BLaER1 (cell line): ENCODE results near the gene WDR46.
A peak's percentile ranks its signal among the peaks of the same experiment; 100 is the strongest.
"Not testable (repeated sequence)": the region's sequence is repeated elsewhere in the genome, so short reads cannot be mapped to it uniquely, and the experiment has no call there.

ENCODE experiments used
- H3K27ac ChIP-seq: shearing (Covaris generic); formaldehyde crosslinking; 2 replicates; pipeline ENCODE4 v1.8.1; 2022
- H3K27me3 ChIP-seq: shearing (Covaris generic); formaldehyde crosslinking; 2 replicates; pipeline ENCODE4 v1.8.1; 2022
- H3K36me3 ChIP-seq: shearing (Covaris generic); formaldehyde crosslinking; 2 replicates; pipeline ENCODE4 v1.8.1; 2022
- H3K4me1 ChIP-seq: shearing (Covaris generic); formaldehyde crosslinking; 2 replicates; pipeline ENCODE4 v1.8.1; 2022
- H3K4me2 ChIP-seq: shearing (Covaris generic); formaldehyde crosslinking; 2 replicates; pipeline ENCODE4 v1.8.1; 2022
- H3K4me3 ChIP-seq: shearing (Covaris generic); formaldehyde crosslinking; 2 replicates; pipeline ENCODE4 v1.8.1; 2022
- H3K9ac ChIP-seq: shearing (Covaris generic); formaldehyde crosslinking; 2 replicates; pipeline ENCODE4 v1.8.1; 2022
- H3K9me3 ChIP-seq: shearing (Covaris generic); formaldehyde crosslinking; 2 replicates; pipeline ENCODE4 v1.8.1; 2022
- H4K20me1 ChIP-seq: shearing (Covaris generic); formaldehyde crosslinking; 2 replicates; pipeline ENCODE4 v1.8.1; 2022
- Cebpa-rat ChIP-seq: shearing (Covaris generic); IDR thresholded peaks from 2 replicates; pipeline ENCODE4 v1.8.1; 2022

WDR46 gene

DNA sequence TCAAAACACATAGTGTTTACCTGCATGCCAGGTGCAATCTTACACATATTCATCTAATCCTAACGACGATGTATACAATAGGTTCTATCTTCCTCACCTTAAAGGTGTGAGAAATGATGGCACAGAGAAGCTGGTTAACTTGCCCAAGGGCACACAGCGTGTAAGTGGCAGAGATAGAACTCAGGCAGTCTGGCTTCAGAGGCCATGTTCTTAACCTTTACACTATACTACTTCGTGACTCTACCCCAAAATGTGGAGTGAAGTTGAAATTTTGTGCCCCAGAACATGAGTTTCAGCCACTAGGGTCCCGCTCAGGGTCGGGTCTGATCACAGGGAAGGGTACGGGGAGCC, 17.9 kb downstream of the WDR46 start:
- Histone ChIP-seq H3K4me2 (peak overlapping the region; percentile 69), H4K20me1 (peaks cover 40% of the 10 kb centered on the region), H3K4me3 (peak overlapping the region; percentile 81), H3K27ac (peak overlapping the region; percentile 96), H3K9ac (peak overlapping the region; percentile 98), H3K4me1 (peaks cover 49% of the 10 kb centered on the region), H3K9me3 (no peaks in the 10 kb centered on the region), H3K27me3 (no peaks in the 10 kb centered on the region), H3K36me3 (peaks cover 76% of the 10 kb centered on the region)
- no peak for TF ChIP-seq Cebpa-rat

DNA sequence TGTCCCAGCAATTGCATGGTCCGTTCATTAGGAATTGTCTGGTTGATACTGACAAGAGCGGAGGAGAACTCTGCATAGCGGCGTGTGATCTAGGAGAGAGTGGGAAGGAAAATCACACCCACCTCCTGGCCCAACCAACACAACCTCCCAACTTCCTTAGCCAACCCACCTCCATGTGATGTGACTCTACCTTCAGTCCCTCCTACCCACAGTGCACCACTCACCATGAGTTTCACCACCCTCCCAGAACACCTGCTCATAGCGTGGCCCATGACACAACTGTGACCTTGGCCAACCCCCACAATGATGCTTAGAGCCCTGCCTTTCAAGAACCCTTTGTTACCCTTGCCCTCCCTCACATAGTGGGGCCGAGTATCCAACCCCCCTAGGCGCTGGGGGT, 25.0 kb downstream of the WDR46 start:
- Histone ChIP-seq H3K27ac (no peak overlapping the region), H3K4me2 (no peak overlapping the region), H3K36me3 (peaks cover 99% of the 10 kb centered on the region)

DNA sequence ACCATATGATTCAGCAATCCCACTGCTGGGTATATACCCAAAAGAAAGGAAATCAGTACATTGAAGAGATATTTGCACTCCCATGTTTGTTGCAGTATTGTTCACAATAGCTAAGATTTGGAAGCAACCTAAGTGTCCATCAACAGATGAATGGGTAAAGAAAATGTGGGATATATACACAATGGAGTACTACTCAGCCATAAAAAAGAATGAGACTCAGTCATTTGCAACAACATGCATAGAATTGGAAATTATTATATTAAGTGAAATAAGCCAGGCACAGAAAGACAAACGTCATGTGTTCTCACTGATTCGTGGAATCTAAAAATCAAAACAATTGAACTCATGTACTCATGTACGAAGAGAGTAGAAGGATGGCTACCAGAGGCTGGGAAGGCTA, 26.5 kb downstream of the WDR46 start:
- H3K36me3 ChIP-seq: peaks cover 97% of the 10 kb centered on the region
- not testable (repeated sequence) for H3K4me2 ChIP-seq, H3K4me1 ChIP-seq, H3K27me3 ChIP-seq, H3K9ac ChIP-seq, H3K27ac ChIP-seq, H3K9me3 ChIP-seq, H4K20me1 ChIP-seq, H3K4me3 ChIP-seq

More for the DNA sequence above, 25.0 kb downstream of the WDR46 start:
- Histone ChIP-seq H4K20me1 (0 out of 2 replicates have a peak, but pooled peaks cover 4% of the 10 kb centered on the region), H3K27me3 (no peaks in the 10 kb centered on the region), H3K4me3 (no peak overlapping the region), H3K9me3 (no peaks in the 10 kb centered on the region), H3K9ac (no peak overlapping the region), H3K4me1 (no peaks in the 10 kb centered on the region)
- TF ChIP-seq Cebpa-rat: no peak

DNA sequence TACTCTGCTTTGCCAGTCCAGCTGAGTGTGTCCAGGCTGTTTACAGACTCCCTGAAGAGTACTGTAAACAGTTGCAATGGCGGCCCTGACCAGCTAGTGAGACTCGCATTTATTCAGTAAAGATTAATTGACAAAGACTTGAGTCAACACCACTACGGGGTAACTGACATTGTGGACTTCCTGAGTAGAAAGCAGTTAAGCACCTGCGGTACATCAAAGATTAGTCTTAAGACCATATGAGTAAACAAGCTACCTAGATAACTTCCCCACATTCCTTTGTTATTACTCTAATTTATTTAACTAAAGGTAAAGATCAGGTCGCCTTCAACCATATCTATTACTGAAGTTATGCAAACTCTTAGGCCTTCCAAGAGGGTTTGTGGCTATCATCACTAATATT, 30.0 kb downstream of the WDR46 start:
- H3K27ac ChIP-seq: no peak overlapping the region
- H3K36me3 ChIP-seq: peaks cover 90% of the 10 kb centered on the region
- 0 out of 2 replicates have a peak, but pooled peaks cover 4% of the 10 kb centered on the region for H4K20me1 ChIP-seq
- H3K4me1 ChIP-seq: no peaks in the 10 kb centered on the region
- H3K4me3 ChIP-seq: no peak overlapping the region
- no peaks in the 10 kb centered on the region for H3K9me3 ChIP-seq
- no peak overlapping the region for H3K4me2 ChIP-seq
- no peak for TF ChIP-seq Cebpa-rat
- no peak overlapping the region for H3K9ac ChIP-seq
- no peaks in the 10 kb centered on the region for H3K27me3 ChIP-seq

DNA sequence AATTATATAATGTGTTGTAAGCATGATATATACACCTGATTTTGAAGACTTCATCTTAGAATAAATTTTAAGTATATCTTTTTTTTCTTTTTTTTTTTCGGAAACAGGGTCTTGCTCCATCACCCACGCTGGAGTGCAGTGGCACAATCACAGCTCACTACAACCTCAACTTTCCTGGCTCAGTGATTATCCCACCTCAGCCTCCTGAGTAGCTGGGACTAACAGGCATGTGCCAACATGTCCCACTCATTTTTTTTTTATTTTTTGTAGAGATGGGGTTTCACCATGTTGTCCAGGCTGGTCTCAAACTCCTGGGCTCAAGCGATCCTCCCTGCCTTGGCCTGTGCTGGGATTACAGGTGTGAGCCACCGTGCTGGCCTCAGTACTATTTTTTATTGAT, 34.4 kb downstream of the WDR46 start:
- no peak overlapping the region for H3K9ac ChIP-seq
- TF ChIP-seq Cebpa-rat: no peak
- peaks cover 70% of the 10 kb centered on the region for H3K36me3 ChIP-seq
- no peaks in the 10 kb centered on the region for H4K20me1 ChIP-seq
- no peak overlapping the region for H3K27ac ChIP-seq
- H3K4me2 ChIP-seq: no peak overlapping the region
- H3K27me3 ChIP-seq: no peaks in the 10 kb centered on the region
- H3K4me1 ChIP-seq: peaks cover 20% of the 10 kb centered on the region
- no peak overlapping the region for H3K4me3 ChIP-seq
- no peaks in the 10 kb centered on the region for H3K9me3 ChIP-seq

DNA sequence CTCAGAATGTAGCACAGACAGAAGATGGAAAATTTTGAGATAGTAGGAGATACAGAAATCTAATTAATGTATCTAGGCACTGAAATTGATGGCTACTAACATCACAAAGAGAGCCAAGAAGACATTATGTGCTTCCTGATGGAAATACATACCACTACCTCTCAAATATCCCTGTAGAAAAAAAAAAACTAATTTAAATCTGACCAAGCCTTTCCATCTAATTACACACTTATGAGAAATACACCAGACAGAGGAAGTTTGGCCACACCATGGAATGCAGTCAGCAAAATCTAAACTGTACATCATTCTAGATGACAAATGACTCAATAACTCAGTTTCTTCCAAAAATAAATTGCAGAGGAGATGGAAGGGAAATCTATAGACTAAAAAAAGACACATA, 36.3 kb downstream of the WDR46 start:
- Histone ChIP-seq H3K4me1 (peaks cover 20% of the 10 kb centered on the region), H4K20me1 (no peaks in the 10 kb centered on the region), H3K4me3 (no peak overlapping the region), H3K36me3 (peaks cover 54% of the 10 kb centered on the region), H3K4me2 (no peak overlapping the region), H3K9me3 (no peaks in the 10 kb centered on the region), H3K9ac (no peak overlapping the region), H3K27ac (no peak overlapping the region), H3K27me3 (no peaks in the 10 kb centered on the region)
- TF ChIP-seq Cebpa-rat: no peak

DNA sequence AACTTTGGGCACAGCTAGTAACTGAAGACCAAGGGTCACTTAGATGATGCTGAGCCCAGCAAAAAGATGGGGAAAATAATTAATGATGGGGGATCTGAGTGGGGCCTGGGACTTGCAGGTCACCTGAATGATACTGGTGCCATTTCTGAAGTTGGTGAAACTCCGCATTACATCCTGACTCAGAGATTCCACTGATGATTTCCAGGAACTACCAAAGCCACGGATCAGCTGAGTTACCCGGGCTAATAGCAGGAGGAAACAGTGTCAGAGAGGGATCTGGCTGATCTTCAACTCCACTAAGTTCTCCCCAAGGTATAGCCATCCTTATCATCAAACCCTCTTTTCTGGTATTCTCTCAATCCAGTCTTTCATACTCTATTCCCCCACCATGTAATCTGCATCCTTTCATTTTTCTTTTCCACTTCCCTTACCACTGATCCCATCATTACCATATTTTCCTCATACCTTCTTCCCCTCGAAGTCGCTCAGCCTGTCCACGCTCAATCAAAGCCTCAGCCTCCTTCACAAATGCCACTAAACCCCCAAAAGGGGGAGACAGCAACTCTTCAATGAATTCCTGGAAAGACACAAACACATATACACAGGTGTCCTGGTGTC, 37.5 kb downstream of the WDR46 start:
- H3K9ac ChIP-seq: no peak overlapping the region
- no peak overlapping the region for H3K27ac ChIP-seq
- H3K36me3 ChIP-seq: peaks cover 42% of the 10 kb centered on the region
- H3K4me2 ChIP-seq: no peak overlapping the region
- no peaks in the 10 kb centered on the region for H4K20me1 ChIP-seq
- H3K9me3 ChIP-seq: no peaks in the 10 kb centered on the region
- no peak overlapping the region for H3K4me3 ChIP-seq
- no peaks in the 10 kb centered on the region for H3K27me3 ChIP-seq
- TF ChIP-seq Cebpa-rat: no peak
- H3K4me1 ChIP-seq: peaks cover 20% of the 10 kb centered on the region

DNA sequence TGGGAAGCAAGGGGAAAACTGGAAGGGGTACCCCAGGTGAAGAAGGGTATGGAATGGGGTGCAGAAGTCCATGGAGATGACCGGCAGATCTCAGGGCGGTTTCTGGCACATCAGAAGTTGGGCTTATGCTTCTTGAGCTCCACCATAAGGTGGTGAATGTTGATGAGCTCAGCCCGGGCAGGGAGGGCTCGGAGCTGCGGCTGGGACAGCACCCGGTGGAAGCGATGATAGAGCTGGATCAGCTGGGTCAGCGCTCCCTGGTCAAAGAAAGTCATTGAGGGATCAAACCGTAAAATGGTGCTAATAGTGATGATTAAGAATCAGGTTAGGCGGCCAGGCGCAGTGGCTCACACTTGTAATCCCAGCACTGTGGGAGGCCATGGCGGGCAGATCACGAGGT, 38.3 kb downstream of the WDR46 start:
- no peaks in the 10 kb centered on the region for H4K20me1 ChIP-seq
- H3K4me1 ChIP-seq: peaks cover 20% of the 10 kb centered on the region
- H3K4me3 ChIP-seq: peak overlapping the region; percentile 71; the same call in 1 of the 2 replicates
- H3K27me3 ChIP-seq: no peaks in the 10 kb centered on the region
- H3K9me3 ChIP-seq: no peaks in the 10 kb centered on the region
- H3K27ac ChIP-seq: peak overlapping the region; percentile 90; the same call in 1 of the 2 replicates
- peak overlapping the region; percentile 87; the same call in 1 of the 2 replicates for H3K9ac ChIP-seq
- H3K4me2 ChIP-seq: peak overlapping the region; percentile 96
- no peak for TF ChIP-seq Cebpa-rat
- peaks cover 41% of the 10 kb centered on the region for H3K36me3 ChIP-seq

DNA sequence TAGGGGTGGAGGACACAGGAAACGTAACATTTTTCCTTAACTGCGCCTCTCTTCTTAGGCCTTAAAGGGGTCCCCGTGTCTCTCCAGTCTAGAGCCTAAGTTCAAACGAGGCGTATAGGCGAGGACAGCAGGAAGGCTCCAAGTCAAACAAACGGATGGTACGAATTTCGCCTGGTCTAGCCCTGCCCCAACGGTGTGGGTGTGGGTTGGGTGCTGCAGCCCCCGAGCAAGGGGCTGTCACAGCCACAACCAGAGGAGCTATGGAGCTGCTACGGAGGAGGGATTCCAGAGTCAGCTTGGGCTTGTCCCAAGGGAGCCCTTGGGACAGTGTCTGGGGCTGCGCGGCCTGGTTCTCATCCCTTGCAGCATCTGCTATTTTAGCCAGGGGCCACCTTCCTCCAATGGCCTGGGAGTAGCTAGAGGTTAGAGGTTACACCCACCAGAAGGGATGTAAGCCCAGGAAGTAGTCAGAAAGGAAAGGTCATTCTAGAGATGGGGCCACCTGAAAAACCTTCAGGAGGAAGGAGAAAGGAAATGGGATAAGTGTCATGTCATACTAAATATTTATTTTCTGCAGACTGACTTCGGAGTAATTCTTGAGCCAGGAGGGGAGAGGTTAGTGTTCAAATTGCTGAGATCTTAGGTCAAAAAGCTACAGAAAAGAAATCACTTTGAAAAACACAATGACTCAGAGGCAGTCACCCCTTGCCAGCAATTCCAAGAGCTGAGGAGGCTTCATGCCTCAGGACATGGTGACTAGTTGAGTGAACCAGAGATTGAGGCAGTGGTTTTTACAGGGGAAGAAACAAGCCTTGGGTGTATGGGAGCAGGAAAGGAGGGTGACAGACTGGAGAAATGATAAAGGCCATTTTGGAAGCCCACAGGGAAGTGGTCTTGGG, 39.1 kb downstream of the WDR46 start:
- H3K27ac ChIP-seq: peak overlapping the region; percentile 90
- H3K36me3 ChIP-seq: peaks cover 33% of the 10 kb centered on the region
- peak overlapping the region; percentile 71 for H3K4me3 ChIP-seq
- no peaks in the 10 kb centered on the region for H3K27me3 ChIP-seq
- H3K4me1 ChIP-seq: peaks cover 20% of the 10 kb centered on the region
- no peaks in the 10 kb centered on the region for H4K20me1 ChIP-seq
- H3K4me2 ChIP-seq: peak overlapping the region; percentile 96
- peak overlapping the region; percentile 87 for H3K9ac ChIP-seq
- H3K9me3 ChIP-seq: no peaks in the 10 kb centered on the region
- no peak for TF ChIP-seq Cebpa-rat
